ENCODE measurements around the gene COLEC12.

The COLEC12 gene

DNA sequence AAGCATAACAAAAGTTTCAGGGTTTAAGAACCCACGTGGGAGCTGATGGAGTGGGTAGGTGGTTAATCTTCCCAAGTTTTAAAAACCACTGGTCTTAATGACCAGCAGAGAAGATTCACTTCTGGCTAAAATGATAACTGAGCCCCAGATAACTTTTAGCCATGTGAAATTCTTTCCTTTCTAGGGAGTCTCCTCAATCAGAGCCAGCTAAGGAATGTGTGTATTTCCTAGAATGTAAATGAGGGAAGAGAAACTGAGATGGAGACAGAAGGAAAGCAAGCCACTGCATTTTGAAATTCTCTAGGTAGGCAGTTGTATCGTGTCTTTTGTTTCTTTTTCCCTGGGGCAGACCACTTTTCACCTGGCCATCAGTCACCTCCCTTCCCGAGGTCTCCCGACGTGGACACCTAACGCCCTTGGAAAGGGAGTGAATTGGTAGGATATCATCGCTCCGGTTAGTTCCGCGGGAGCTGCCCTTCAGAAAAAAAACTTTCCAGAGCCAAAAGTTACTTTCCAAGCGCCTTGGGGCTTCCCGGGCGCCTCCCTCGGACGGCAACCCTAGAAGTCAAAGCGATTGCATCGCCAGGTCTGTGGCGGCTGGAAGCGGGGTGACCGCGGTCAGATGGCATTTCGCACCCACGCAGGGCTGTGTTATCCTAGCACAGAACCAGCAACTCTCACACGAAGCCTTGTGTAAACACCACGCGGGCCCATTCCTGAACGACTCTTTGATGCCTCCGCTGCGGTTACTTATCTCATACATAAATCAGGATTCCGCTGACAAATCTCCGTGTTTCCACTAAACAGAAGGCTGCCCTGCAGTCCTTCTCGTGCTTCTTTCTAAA is 1.3 kb downstream of the COLEC12 start (continued):
- TF ChIP-seq, protein P1, sequence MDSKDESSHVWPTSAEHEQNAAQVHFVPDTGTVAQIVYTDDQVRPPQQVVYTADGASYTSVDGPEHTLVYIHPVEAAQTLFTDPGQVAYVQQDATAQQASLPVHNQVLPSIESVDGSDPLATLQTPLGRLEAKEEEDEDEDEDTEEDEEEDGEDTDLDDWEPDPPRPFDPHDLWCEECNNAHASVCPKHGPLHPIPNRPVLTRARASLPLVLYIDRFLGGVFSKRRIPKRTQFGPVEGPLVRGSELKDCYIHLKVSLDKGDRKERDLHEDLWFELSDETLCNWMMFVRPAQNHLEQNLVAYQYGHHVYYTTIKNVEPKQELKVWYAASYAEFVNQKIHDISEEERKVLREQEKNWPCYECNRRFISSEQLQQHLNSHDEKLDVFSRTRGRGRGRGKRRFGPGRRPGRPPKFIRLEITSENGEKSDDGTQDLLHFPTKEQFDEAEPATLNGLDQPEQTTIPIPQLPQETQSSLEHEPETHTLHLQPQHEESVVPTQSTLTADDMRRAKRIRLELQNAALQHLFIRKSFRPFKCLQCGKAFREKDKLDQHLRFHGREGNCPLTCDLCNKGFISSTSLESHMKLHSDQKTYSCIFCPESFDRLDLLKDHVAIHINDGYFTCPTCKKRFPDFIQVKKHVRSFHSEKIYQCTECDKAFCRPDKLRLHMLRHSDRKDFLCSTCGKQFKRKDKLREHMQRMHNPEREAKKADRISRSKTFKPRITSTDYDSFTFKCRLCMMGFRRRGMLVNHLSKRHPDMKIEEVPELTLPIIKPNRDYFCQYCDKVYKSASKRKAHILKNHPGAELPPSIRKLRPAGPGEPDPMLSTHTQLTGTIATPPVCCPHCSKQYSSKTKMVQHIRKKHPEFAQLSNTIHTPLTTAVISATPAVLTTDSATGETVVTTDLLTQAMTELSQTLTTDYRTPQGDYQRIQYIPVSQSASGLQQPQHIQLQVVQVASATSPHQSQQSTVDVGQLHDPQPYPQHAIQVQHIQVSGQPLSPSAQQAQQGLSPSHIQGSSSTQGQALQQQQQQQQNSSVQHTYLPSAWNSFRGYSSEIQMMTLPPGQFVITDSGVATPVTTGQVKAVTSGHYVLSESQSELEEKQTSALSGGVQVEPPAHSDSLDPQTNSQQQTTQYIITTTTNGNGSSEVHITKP (tag by site-specific recombination; IDR thresholded peaks at IDR 0.05), result peak; percentile 80
- TF ChIP-seq KLF10 (tag by site-specific recombination; IDR thresholded peaks at IDR 0.05) (peak; percentile 81; the same call in 1 of the 2 replicates), MYNN (tag by site-specific recombination; IDR thresholded peaks at IDR 0.05; ENCODE audit: borderline replicate concordance) (peak; percentile 34; the same call in 1 of the 2 replicates), ZNF707 (tag by site-specific recombination; IDR thresholded peaks at IDR 0.05) (no peak), ZFP69B (tag by site-specific recombination; IDR thresholded peaks at IDR 0.05) (peak; percentile 58; the same call in 1 of the 2 replicates), ZNF24 (tag by site-specific recombination; IDR thresholded peaks at IDR 0.05) (peak; percentile 85), ZNF138 (tag by site-specific recombination; IDR thresholded peaks at IDR 0.05; ENCODE audit: borderline replicate concordance) (no peak), HOXD13 (CRISPR knock-in tag; IDR thresholded peaks at IDR 0.05; ENCODE audit: borderline replicate concordance) (no peak), SCRT2 (tag by site-specific recombination; IDR thresholded peaks at IDR 0.05) (no peak), BCL11B (tag by site-specific recombination; IDR thresholded peaks at IDR 0.05; ENCODE audit: low read depth) (peak; percentile 49; the same call in 1 of the 2 replicates), OVOL3 (tag by site-specific recombination; IDR thresholded peaks at IDR 0.05) (0 out of 2 replicates have a peak, but pooled peaks have one; percentile 37), ZNF174 (tag by site-specific recombination; IDR thresholded peaks at IDR 0.05) (no peak), ZNF350 (tag by site-specific recombination; IDR thresholded peaks at IDR 0.05) (no peak), ZNF426 (tag by site-specific recombination; IDR thresholded peaks at IDR 0.05) (no peak), SP7 (tag by site-specific recombination; IDR thresholded peaks at IDR 0.05) (peak; percentile 97), ZNF433 (tag by site-specific recombination; IDR thresholded peaks at IDR 0.05; ENCODE audit: low read depth) (no peak), ZNF169 (tag by site-specific recombination; IDR thresholded peaks at IDR 0.05) (no peak), ZNF48 (tag by site-specific recombination; IDR thresholded peaks at IDR 0.05) (no peak)
- TF ChIP-seq, protein P2, sequence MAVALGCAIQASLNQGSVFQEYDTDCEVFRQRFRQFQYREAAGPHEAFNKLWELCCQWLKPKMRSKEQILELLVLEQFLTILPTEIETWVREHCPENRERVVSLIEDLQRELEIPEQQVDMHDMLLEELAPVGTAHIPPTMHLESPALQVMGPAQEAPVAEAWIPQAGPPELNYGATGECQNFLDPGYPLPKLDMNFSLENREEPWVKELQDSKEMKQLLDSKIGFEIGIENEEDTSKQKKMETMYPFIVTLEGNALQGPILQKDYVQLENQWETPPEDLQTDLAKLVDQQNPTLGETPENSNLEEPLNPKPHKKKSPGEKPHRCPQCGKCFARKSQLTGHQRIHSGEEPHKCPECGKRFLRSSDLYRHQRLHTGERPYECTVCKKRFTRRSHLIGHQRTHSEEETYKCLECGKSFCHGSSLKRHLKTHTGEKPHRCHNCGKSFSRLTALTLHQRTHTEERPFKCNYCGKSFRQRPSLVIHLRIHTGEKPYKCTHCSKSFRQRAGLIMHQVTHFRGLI (tag by site-specific recombination; IDR thresholded peaks at IDR 0.05), result no peak; the same call in 1 of the 2 replicates
- TF ChIP-seq, protein P3, sequence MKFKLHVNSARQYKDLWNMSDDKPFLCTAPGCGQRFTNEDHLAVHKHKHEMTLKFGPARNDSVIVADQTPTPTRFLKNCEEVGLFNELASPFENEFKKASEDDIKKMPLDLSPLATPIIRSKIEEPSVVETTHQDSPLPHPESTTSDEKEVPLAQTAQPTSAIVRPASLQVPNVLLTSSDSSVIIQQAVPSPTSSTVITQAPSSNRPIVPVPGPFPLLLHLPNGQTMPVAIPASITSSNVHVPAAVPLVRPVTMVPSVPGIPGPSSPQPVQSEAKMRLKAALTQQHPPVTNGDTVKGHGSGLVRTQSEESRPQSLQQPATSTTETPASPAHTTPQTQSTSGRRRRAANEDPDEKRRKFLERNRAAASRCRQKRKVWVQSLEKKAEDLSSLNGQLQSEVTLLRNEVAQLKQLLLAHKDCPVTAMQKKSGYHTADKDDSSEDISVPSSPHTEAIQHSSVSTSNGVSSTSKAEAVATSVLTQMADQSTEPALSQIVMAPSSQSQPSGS (tag by site-specific recombination; IDR thresholded peaks at IDR 0.05; ENCODE audit: low read depth), result no peak
- TF ChIP-seq, protein P4, sequence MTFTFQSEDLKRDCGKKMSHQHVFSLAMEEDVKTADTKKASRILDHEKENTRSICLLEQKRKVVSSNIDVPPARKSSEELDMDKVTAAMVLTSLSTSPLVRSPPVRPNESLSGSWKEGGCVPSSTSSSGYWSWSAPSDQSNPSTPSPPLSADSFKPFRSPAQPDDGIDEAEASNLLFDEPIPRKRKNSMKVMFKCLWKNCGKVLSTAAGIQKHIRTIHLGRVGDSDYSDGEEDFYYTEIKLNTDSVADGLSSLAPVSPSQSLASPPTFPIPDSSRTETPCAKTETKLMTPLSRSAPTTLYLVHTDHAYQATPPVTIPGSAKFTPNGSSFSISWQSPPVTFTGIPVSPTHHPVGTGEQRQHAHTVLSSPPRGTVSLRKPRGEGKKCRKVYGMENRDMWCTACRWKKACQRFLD (tag by site-specific recombination; IDR thresholded peaks at IDR 0.05), result no peak
- TF ChIP-seq, protein P5, sequence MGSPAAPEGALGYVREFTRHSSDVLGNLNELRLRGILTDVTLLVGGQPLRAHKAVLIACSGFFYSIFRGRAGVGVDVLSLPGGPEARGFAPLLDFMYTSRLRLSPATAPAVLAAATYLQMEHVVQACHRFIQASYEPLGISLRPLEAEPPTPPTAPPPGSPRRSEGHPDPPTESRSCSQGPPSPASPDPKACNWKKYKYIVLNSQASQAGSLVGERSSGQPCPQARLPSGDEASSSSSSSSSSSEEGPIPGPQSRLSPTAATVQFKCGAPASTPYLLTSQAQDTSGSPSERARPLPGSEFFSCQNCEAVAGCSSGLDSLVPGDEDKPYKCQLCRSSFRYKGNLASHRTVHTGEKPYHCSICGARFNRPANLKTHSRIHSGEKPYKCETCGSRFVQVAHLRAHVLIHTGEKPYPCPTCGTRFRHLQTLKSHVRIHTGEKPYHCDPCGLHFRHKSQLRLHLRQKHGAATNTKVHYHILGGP (tag by site-specific recombination; IDR thresholded peaks at IDR 0.05), result peak; percentile 95
- TF ChIP-seq, protein P6, sequence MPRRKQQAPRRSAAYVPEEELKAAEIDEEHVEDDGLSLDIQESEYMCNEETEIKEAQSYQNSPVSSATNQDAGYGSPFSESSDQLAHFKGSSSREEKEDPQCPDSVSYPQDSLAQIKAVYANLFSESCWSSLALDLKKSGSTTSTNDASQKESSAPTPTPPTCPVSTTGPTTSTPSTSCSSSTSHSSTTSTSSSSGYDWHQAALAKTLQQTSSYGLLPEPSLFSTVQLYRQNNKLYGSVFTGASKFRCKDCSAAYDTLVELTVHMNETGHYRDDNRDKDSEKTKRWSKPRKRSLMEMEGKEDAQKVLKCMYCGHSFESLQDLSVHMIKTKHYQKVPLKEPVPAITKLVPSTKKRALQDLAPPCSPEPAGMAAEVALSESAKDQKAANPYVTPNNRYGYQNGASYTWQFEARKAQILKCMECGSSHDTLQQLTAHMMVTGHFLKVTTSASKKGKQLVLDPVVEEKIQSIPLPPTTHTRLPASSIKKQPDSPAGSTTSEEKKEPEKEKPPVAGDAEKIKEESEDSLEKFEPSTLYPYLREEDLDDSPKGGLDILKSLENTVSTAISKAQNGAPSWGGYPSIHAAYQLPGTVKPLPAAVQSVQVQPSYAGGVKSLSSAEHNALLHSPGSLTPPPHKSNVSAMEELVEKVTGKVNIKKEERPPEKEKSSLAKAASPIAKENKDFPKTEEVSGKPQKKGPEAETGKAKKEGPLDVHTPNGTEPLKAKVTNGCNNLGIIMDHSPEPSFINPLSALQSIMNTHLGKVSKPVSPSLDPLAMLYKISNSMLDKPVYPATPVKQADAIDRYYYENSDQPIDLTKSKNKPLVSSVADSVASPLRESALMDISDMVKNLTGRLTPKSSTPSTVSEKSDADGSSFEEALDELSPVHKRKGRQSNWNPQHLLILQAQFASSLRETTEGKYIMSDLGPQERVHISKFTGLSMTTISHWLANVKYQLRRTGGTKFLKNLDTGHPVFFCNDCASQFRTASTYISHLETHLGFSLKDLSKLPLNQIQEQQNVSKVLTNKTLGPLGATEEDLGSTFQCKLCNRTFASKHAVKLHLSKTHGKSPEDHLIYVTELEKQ (tag by site-specific recombination; IDR thresholded peaks at IDR 0.05; ENCODE audit: borderline replicate concordance), result peak; percentile 71
- TF ChIP-seq, protein P7, sequence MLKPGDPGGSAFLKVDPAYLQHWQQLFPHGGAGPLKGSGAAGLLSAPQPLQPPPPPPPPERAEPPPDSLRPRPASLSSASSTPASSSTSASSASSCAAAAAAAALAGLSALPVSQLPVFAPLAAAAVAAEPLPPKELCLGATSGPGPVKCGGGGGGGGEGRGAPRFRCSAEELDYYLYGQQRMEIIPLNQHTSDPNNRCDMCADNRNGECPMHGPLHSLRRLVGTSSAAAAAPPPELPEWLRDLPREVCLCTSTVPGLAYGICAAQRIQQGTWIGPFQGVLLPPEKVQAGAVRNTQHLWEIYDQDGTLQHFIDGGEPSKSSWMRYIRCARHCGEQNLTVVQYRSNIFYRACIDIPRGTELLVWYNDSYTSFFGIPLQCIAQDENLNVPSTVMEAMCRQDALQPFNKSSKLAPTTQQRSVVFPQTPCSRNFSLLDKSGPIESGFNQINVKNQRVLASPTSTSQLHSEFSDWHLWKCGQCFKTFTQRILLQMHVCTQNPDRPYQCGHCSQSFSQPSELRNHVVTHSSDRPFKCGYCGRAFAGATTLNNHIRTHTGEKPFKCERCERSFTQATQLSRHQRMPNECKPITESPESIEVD (tag by site-specific recombination; IDR thresholded peaks at IDR 0.05), result peak; percentile 66

Measured in HEK293 (cell line).